ENCODE results near the gene SHISA5. TPM values are rescaled to one million over a fixed set of nuclear protein-coding genes. Genes with fewer than 3 reads are reported as not detected.

SHISA5 gene
- total and polyA plus RNA-seq, 2 experiments from 2014 or later = 146 to 166 TPM

GRCh38 chr3:48445277-48445882 lies 58.6 kb downstream of the SHISA5 start (continued):
- TF ChIP-seq EZH2phosphoT487 (IDR thresholded peaks at IDR 0.05; ENCODE audit: unreplicated experiment) (no peak), EZH2 (IDR thresholded peaks at IDR 0.05; ENCODE audit: low read depth, unreplicated experiment) (no peak), NANOG (IDR thresholded peaks at IDR 0.05; ENCODE audit: borderline replicate concordance) (no peak), ETS1 (IDR thresholded peaks at IDR 0.05) (no peak), STAT1 (IDR thresholded peaks at IDR 0.05; ENCODE audit: unreplicated experiment) (no peak), ZNF331 (CRISPR knock-in tag; IDR thresholded peaks at IDR 0.05; ENCODE audit: low read depth) (no peak), REST (IDR thresholded peaks at IDR 0.05; ENCODE audit: unreplicated experiment) (no peak), JUNB (IDR thresholded peaks at IDR 0.05; ENCODE audit: unreplicated experiment) (no peak), CTCF (conservative IDR thresholded peaks at IDR 0.05; ENCODE audit: low read depth in 2 of 2) (no peak), POLR2AphosphoS5 (IDR thresholded peaks at IDR 0.05; ENCODE audit: low read depth) (no peak), CREB1 (CRISPR knock-in tag; IDR thresholded peaks at IDR 0.05; ENCODE audit: low read depth) (no peak), ZNF114 (CRISPR knock-in tag; IDR thresholded peaks at IDR 0.05) (no peak)

- Histone ChIP-seq H3K27me3 (ENCODE audit: insufficient read depth) (no peaks in the 10 kb centered on the region), H3K27ac (ENCODE audit: low read depth) (peak overlapping the region; percentile 81), H3K36me3 (ENCODE audit: insufficient read depth) (peaks cover 20% of the 10 kb centered on the region), H4K20me1 (replicated peaks; ENCODE audit: insufficient read depth) (peaks cover 23% of the 10 kb centered on the region), H3F3A (replicated peaks; ENCODE audit: low read depth) (peaks cover 52% of the 10 kb centered on the region), H3K79me2 (replicated peaks; ENCODE audit: insufficient read depth) (peaks cover 48% of the 10 kb centered on the region), H3K9me2 (ENCODE audit: insufficient read depth) (no peaks in the 10 kb centered on the region), H3K4me1 (ENCODE audit: insufficient read depth) (peaks cover 14% of the 10 kb centered on the region; the same call in 1 of the 2 replicates), H3K4me3 (peak overlapping the region; percentile 85), H3K4me2 (peak overlapping the region; percentile 92; the same call in 1 of the 2 replicates), H2AFZ (no peak overlapping the region)
- Mint-ChIP-seq H3K36me3 (ENCODE audit: low read depth) (peaks cover 43% of the 10 kb centered on the region), H3K9me3 (no peaks in the 10 kb centered on the region), H3K27ac (no peak overlapping the region), H3K4me1 (peaks cover 22% of the 10 kb centered on the region), H3K4me3 (peak overlapping the region; percentile 93), H3K27me3 (ENCODE audit: insufficient read depth, low read depth, poor library complexity) (peaks cover 6% of the 10 kb centered on the region)
- DNase-seq (ENCODE audit: low spot score) (no peak), ATAC-seq (no peak)
- TF ChIP-seq EZH2phosphoT487 (IDR thresholded peaks at IDR 0.05; ENCODE audit: unreplicated experiment) (no peak), CTCF (conservative IDR thresholded peaks at IDR 0.05; ENCODE audit: low read depth in 2 of 2) (no peak), ZNF331 (CRISPR knock-in tag; IDR thresholded peaks at IDR 0.05; ENCODE audit: low read depth) (no peak), ETS1 (IDR thresholded peaks at IDR 0.05) (no peak), CREB1 (CRISPR knock-in tag; IDR thresholded peaks at IDR 0.05; ENCODE audit: low read depth) (no peak), STAT1 (IDR thresholded peaks at IDR 0.05; ENCODE audit: unreplicated experiment) (no peak), JUNB (IDR thresholded peaks at IDR 0.05; ENCODE audit: unreplicated experiment) (no peak)
These were observed 62.0 kb downstream of the SHISA5 start for GRCh38 chr3:48441940-48442339.

Measured in GM23338 (cell line).